ENCODE measurements around the gene NAGA.

The NAGA gene

GRCh38 chr22:42033263-42034181, 37.1 kb downstream of the NAGA start:
- H3K56ac ChIP-seq (ENCODE audit: low read length), result no peak overlapping the region
- no CpG with 5 or more reads among the region's 5 CpGs for WGBS (ENCODE audit: extremely low coverage, insufficient coverage, low lambda C conversion rate)
- DNase-seq, result peak; percentile 4
- no peak overlapping the region for H3K9ac ChIP-seq (ENCODE audit: low read length)
- H2BK15ac ChIP-seq (replicated peaks; ENCODE audit: low read depth), result no peak overlapping the region
- H3K79me2 ChIP-seq (ENCODE audit: control insufficient read depth, insufficient read depth, low read length), result no peaks in the 10 kb centered on the region
- no peaks in the 10 kb centered on the region for H3K79me1 ChIP-seq (ENCODE audit: low read length)
- no peak overlapping the region for H3K4ac ChIP-seq (ENCODE audit: low read depth, low read length)
- H3K4me3 ChIP-seq (ENCODE audit: low read length), result no peak overlapping the region
- no peak overlapping the region for H3K18ac ChIP-seq (ENCODE audit: low read length)
- H3K23ac ChIP-seq (ENCODE audit: low read length), result no peak overlapping the region
- no peak overlapping the region for H3K4me2 ChIP-seq (ENCODE audit: low read length)
- no peak overlapping the region for H2BK120ac ChIP-seq (ENCODE audit: low read depth, low read length)
- H4K8ac ChIP-seq (ENCODE audit: low read depth, low read length), result no peak overlapping the region
- H3K4me1 ChIP-seq (ENCODE audit: control insufficient read depth, low read depth, low read length), result no peaks in the 10 kb centered on the region
- H3K27ac ChIP-seq (ENCODE audit: low read depth, low read length), result no peak overlapping the region
- H2AK5ac ChIP-seq (ENCODE audit: low read length), result no peak overlapping the region
- no peak overlapping the region for H2BK5ac ChIP-seq (ENCODE audit: low read length)
- peaks cover 3% of the 10 kb centered on the region for H3K27me3 ChIP-seq (ENCODE audit: insufficient read depth, low read length, poor library complexity)
- H4K5ac ChIP-seq (ENCODE audit: low read length), result no peak overlapping the region
- no peaks in the 10 kb centered on the region for H3K36me3 ChIP-seq (ENCODE audit: control insufficient read depth, insufficient read depth, low read length)

- H3K4ac ChIP-seq (ENCODE audit: low read depth, low read length), result no peak overlapping the region
- H3K9ac ChIP-seq (ENCODE audit: low read length), result no peak overlapping the region
- H3K27ac ChIP-seq (ENCODE audit: low read depth, low read length), result no peak overlapping the region
- peaks cover 3% of the 10 kb centered on the region for H3K27me3 ChIP-seq (ENCODE audit: insufficient read depth, low read length, poor library complexity)
- no peaks in the 10 kb centered on the region for H3K36me3 ChIP-seq (ENCODE audit: control insufficient read depth, insufficient read depth, low read length)
- no peak for DNase-seq
- H3K23ac ChIP-seq (ENCODE audit: low read length), result no peak overlapping the region
- H2BK5ac ChIP-seq (ENCODE audit: low read length), result no peak overlapping the region
- no peaks in the 10 kb centered on the region for H3K79me1 ChIP-seq (ENCODE audit: low read length)
- no peak overlapping the region for H2BK120ac ChIP-seq (ENCODE audit: low read depth, low read length)
- no peak overlapping the region for H4K8ac ChIP-seq (ENCODE audit: low read depth, low read length)
- no peaks in the 10 kb centered on the region for H3K79me2 ChIP-seq (ENCODE audit: control insufficient read depth, insufficient read depth, low read length)
- H3K18ac ChIP-seq (ENCODE audit: low read length), result no peak overlapping the region
- H2AK5ac ChIP-seq (ENCODE audit: low read length), result no peak overlapping the region
- H3K4me1 ChIP-seq (ENCODE audit: control insufficient read depth, low read depth, low read length), result no peaks in the 10 kb centered on the region
- no peak overlapping the region for H3K4me2 ChIP-seq (ENCODE audit: low read length)
- H4K5ac ChIP-seq (ENCODE audit: low read length), result no peak overlapping the region
- H2BK15ac ChIP-seq (replicated peaks; ENCODE audit: low read depth), result no peak overlapping the region
- WGBS (ENCODE audit: extremely low coverage, insufficient coverage, low lambda C conversion rate), result no CpG with 5 or more reads among the region's 10 CpGs
- no peak overlapping the region for H3K4me3 ChIP-seq (ENCODE audit: low read length)
- H3K56ac ChIP-seq (ENCODE audit: low read length), result no peak overlapping the region
Observed at GRCh38 chr22:42026705-42027104, 43.9 kb downstream of the NAGA start.

- Histone ChIP-seq H3K4me2 (ENCODE audit: low read length) (no peak overlapping the region), H3K56ac (ENCODE audit: low read length) (no peak overlapping the region), H4K8ac (ENCODE audit: low read depth, low read length) (no peak overlapping the region), H3K27me3 (ENCODE audit: insufficient read depth, low read length, poor library complexity) (no peaks in the 10 kb centered on the region), H3K79me2 (ENCODE audit: control insufficient read depth, insufficient read depth, low read length) (no peaks in the 10 kb centered on the region), H3K36me3 (ENCODE audit: control insufficient read depth, insufficient read depth, low read length) (no peaks in the 10 kb centered on the region), H2AK5ac (ENCODE audit: low read length) (no peak overlapping the region), H3K9ac (ENCODE audit: low read length) (no peak overlapping the region), H3K23ac (ENCODE audit: low read length) (no peak overlapping the region), H4K5ac (ENCODE audit: low read length) (no peak overlapping the region), H3K4ac (ENCODE audit: low read depth, low read length) (no peak overlapping the region), H3K27ac (ENCODE audit: low read depth, low read length) (no peak overlapping the region), H2BK120ac (ENCODE audit: low read depth, low read length) (no peak overlapping the region), H2BK5ac (ENCODE audit: low read length) (no peak overlapping the region), H3K4me1 (ENCODE audit: control insufficient read depth, low read depth, low read length) (no peaks in the 10 kb centered on the region), H3K4me3 (ENCODE audit: low read length) (no peak overlapping the region), H3K18ac (ENCODE audit: low read length) (no peak overlapping the region), H3K79me1 (ENCODE audit: low read length) (no peaks in the 10 kb centered on the region), H2BK15ac (replicated peaks; ENCODE audit: low read depth) (no peak overlapping the region)
- no peak for DNase-seq
- WGBS (ENCODE audit: extremely low coverage, insufficient coverage, low lambda C conversion rate), result no CpG with 5 or more reads among the region's 1 CpG
Observed at GRCh38 chr22:42025421-42025820, 45.2 kb downstream of the NAGA start.

- H3K4me3 ChIP-seq (ENCODE audit: low read length), result no peak overlapping the region
- no peak for DNase-seq
- H4K8ac ChIP-seq (ENCODE audit: low read depth, low read length), result no peak overlapping the region
- no peak overlapping the region for H3K4me2 ChIP-seq (ENCODE audit: low read length)
- no peak overlapping the region for H3K4ac ChIP-seq (ENCODE audit: low read depth, low read length)
- no peaks in the 10 kb centered on the region for H3K36me3 ChIP-seq (ENCODE audit: control insufficient read depth, insufficient read depth, low read length)
- no peak overlapping the region for H4K5ac ChIP-seq (ENCODE audit: low read length)
- H3K27ac ChIP-seq (ENCODE audit: low read depth, low read length), result no peak overlapping the region
- H3K23ac ChIP-seq (ENCODE audit: low read length), result no peak overlapping the region
- H3K9ac ChIP-seq (ENCODE audit: low read length), result no peak overlapping the region
- no peaks in the 10 kb centered on the region for H3K4me1 ChIP-seq (ENCODE audit: control insufficient read depth, low read depth, low read length)
- no peak overlapping the region for H2BK120ac ChIP-seq (ENCODE audit: low read depth, low read length)
- no peak overlapping the region for H3K56ac ChIP-seq (ENCODE audit: low read length)
- H3K18ac ChIP-seq (ENCODE audit: low read length), result no peak overlapping the region
- H3K79me2 ChIP-seq (ENCODE audit: control insufficient read depth, insufficient read depth, low read length), result no peaks in the 10 kb centered on the region
- H3K27me3 ChIP-seq (ENCODE audit: insufficient read depth, low read length, poor library complexity), result no peaks in the 10 kb centered on the region
- H2BK5ac ChIP-seq (ENCODE audit: low read length), result no peak overlapping the region
- no CpG with 5 or more reads among the region's 2 CpGs for WGBS (ENCODE audit: extremely low coverage, insufficient coverage, low lambda C conversion rate)
- H2BK15ac ChIP-seq (replicated peaks; ENCODE audit: low read depth), result no peak overlapping the region
- no peak overlapping the region for H2AK5ac ChIP-seq (ENCODE audit: low read length)
- no peaks in the 10 kb centered on the region for H3K79me1 ChIP-seq (ENCODE audit: low read length)
Observed at GRCh38 chr22:42022162-42022847, 48.3 kb downstream of the NAGA start.

GRCh38 chr22:42021571-42021970, 49.0 kb downstream of the NAGA start:
- no peak overlapping the region for H2AK5ac ChIP-seq (ENCODE audit: low read length)
- no peak overlapping the region for H2BK120ac ChIP-seq (ENCODE audit: low read depth, low read length)
- H2BK5ac ChIP-seq (ENCODE audit: low read length), result no peak overlapping the region
- H3K36me3 ChIP-seq (ENCODE audit: control insufficient read depth, insufficient read depth, low read length), result no peaks in the 10 kb centered on the region
- H3K27ac ChIP-seq (ENCODE audit: low read depth, low read length), result no peak overlapping the region
- H3K4ac ChIP-seq (ENCODE audit: low read depth, low read length), result no peak overlapping the region
- no peak overlapping the region for H3K23ac ChIP-seq (ENCODE audit: low read length)
- H4K5ac ChIP-seq (ENCODE audit: low read length), result no peak overlapping the region
- DNase-seq, result no peak
- no peak overlapping the region for H3K4me2 ChIP-seq (ENCODE audit: low read length)
- H3K4me1 ChIP-seq (ENCODE audit: control insufficient read depth, low read depth, low read length), result no peaks in the 10 kb centered on the region
- no peak overlapping the region for H3K18ac ChIP-seq (ENCODE audit: low read length)
- no peak overlapping the region for H4K8ac ChIP-seq (ENCODE audit: low read depth, low read length)
- no peak overlapping the region for H3K9ac ChIP-seq (ENCODE audit: low read length)
- H2BK15ac ChIP-seq (replicated peaks; ENCODE audit: low read depth), result no peak overlapping the region
- no peak overlapping the region for H3K56ac ChIP-seq (ENCODE audit: low read length)
- no peak overlapping the region for H3K4me3 ChIP-seq (ENCODE audit: low read length)
- no CpG with 5 or more reads among the region's 2 CpGs for WGBS (ENCODE audit: extremely low coverage, insufficient coverage, low lambda C conversion rate)
- no peaks in the 10 kb centered on the region for H3K79me1 ChIP-seq (ENCODE audit: low read length)
- no peaks in the 10 kb centered on the region for H3K79me2 ChIP-seq (ENCODE audit: control insufficient read depth, insufficient read depth, low read length)
- no peaks in the 10 kb centered on the region for H3K27me3 ChIP-seq (ENCODE audit: insufficient read depth, low read length, poor library complexity)

All from mesendoderm (in vitro differentiated cells).